AG04450 (cell line): ENCODE measurements around the gene CBARP. TPM values are rescaled to one million over a fixed set of nuclear protein-coding genes. Genes with fewer than 3 reads are reported as not detected.

Experiments
- CTCF ChIA-PET: fragments of 300-600, 350-600 bp; formaldehyde crosslinking; extraction: SDS; loops from one replicate; lab custom pipeline; 2022; ENCODE audit warnings: antibody characterized with exemption, inconsistent platforms; lab: Charles Lee
- POLR2A ChIA-PET: fragments of 350-600 bp; formaldehyde crosslinking; extraction: SDS; loops from one replicate; lab custom pipeline; 2021; ENCODE audit warnings: antibody characterized with exemption, inconsistent platforms; lab: Yijun Ruan, JAX
- DNase-seq: peaks from one replicate; pipeline ENCODE4 v3.0.0-alpha.2; 2011; ENCODE audit warnings: low read depth, low spot score
- H3K27ac ChIP-seq: one replicate; pipeline ENCODE4 v1.5.1; 2012; ENCODE audit warnings: low read depth, low read length, control low read depth
- H3K27me3 ChIP-seq: one replicate; pipeline ENCODE4 v1.6.0; 2012; ENCODE audit warnings: low read length; ENCODE audit not compliant: control insufficient read depth, insufficient read depth
- H3K4me3 ChIP-seq: 2 replicates; pipeline ENCODE4 v1.5.1; 2011; ENCODE audit warnings: mild to moderate bottlenecking, low read depth, low read length, control low read depth
- H3K9me3 ChIP-seq: 2 replicates; pipeline ENCODE4 v1.5.1; 2012; ENCODE audit warnings: low read length; ENCODE audit not compliant: control insufficient read depth, insufficient read depth
- polyA minus RNA-seq: library from RNA; depleted of rRNA, polyadenylated mRNA; stranded (reverse); fragments of >200 nt; gene quantifications from 2 replicates; pipeline ENCODE4 v1.2.3, GENCODE V29; 2011; rRNA and poly(A)+ RNA removed
- polyA plus RNA-seq: library from polyadenylated mRNA; depleted of rRNA; stranded (reverse); fragments of >200 nt; gene quantifications from 2 replicates; pipeline ENCODE4 v1.2.3, GENCODE V29; 2011; rRNA removed
- TF ChIP-seq, protein P1 (sequence below): IDR thresholded peaks from 2 replicates; pipeline ENCODE4 v1.5.1; 2011; ENCODE audit warnings: low read depth, low read length, control low read depth, inconsistent platforms

The CBARP gene, protein sequence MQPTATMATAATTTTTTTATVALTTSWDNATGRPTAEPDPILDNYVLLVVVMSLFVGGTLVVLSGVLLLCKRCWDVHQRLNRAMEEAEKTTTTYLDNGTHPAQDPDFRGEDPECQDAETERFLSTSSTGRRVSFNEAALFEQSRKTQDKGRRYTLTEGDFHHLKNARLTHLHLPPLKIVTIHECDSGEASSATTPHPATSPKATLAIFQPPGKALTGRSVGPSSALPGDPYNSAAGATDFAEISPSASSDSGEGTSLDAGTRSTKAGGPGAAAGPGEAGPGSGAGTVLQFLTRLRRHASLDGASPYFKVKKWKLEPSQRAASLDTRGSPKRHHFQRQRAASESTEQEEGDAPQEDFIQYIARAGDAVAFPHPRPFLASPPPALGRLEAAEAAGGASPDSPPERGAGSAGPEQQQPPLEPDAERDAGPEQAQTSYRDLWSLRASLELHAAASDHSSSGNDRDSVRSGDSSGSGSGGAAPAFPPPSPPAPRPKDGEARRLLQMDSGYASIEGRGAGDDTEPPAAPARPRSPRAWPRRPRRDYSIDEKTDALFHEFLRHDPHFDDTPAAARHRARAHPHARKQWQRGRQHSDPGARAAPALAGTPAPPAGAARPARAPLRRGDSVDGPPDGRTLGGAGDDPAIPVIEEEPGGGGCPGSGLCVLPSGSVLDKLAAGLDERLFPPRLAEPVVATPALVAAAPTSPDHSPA
- polyA plus RNA-seq (1.1 and 1.6 TPM in 2 replicates), polyA minus RNA-seq (0.55 and 0.91 TPM in 2 replicates)

DNA sequence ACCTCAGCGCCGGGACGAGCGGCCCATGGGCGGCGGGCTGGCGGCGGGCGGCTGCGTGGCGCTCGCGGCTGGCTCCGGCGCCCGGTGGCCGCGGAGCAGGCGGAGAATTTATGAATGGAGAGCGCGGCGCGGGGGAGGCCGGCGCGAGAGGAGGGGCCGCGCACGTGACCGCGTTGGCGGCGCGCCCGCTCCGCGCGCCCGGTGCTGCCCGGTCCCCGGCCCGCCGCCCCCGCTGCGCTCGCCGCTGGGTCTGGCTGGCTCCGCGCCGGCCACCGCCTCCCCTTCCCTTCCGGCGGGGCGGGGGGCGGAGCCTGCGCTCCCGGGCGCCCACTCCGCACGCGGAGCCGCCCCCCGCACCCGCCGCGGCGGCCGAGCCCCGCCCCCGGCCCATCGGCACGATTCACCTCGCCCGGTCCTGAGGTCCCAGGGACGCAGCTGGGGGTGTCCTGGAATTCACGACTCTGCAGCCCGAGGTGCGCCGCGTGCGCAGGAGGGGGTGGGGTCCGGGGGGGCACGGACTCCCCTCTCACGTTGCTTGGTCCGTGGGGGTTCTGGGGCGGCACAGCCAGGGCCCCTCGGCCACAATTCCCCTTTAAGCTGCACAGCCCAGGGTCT lies at the start of gene CBARP:
TSS of gene CBARP (minus strand) at position 252 of the 615 bp plus-strand sequence. CDS start 1,905 bp downstream, outside the sequence.
- TF ChIP-seq, protein P1, sequence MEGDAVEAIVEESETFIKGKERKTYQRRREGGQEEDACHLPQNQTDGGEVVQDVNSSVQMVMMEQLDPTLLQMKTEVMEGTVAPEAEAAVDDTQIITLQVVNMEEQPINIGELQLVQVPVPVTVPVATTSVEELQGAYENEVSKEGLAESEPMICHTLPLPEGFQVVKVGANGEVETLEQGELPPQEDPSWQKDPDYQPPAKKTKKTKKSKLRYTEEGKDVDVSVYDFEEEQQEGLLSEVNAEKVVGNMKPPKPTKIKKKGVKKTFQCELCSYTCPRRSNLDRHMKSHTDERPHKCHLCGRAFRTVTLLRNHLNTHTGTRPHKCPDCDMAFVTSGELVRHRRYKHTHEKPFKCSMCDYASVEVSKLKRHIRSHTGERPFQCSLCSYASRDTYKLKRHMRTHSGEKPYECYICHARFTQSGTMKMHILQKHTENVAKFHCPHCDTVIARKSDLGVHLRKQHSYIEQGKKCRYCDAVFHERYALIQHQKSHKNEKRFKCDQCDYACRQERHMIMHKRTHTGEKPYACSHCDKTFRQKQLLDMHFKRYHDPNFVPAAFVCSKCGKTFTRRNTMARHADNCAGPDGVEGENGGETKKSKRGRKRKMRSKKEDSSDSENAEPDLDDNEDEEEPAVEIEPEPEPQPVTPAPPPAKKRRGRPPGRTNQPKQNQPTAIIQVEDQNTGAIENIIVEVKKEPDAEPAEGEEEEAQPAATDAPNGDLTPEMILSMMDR = no peak
- Histone ChIP-seq H3K27me3 (no peaks in the 10 kb centered on the region), H3K9me3 (no peaks in the 10 kb centered on the region; the same call in 1 of the 2 replicates), H3K4me3 (peak within 1 kb of the TSS; percentile 73), H3K27ac (peak within 1 kb of the TSS; percentile 39)
- POLR2A ChIA-PET = interaction anchor here (0.8 kb wide), 1 partner anchor 31 kb away, joined by 7 read pairs; the partner anchor contains the start of gene CIRBP
- no peak for DNase-seq
- CTCF ChIA-PET = no interaction called here

DNA sequence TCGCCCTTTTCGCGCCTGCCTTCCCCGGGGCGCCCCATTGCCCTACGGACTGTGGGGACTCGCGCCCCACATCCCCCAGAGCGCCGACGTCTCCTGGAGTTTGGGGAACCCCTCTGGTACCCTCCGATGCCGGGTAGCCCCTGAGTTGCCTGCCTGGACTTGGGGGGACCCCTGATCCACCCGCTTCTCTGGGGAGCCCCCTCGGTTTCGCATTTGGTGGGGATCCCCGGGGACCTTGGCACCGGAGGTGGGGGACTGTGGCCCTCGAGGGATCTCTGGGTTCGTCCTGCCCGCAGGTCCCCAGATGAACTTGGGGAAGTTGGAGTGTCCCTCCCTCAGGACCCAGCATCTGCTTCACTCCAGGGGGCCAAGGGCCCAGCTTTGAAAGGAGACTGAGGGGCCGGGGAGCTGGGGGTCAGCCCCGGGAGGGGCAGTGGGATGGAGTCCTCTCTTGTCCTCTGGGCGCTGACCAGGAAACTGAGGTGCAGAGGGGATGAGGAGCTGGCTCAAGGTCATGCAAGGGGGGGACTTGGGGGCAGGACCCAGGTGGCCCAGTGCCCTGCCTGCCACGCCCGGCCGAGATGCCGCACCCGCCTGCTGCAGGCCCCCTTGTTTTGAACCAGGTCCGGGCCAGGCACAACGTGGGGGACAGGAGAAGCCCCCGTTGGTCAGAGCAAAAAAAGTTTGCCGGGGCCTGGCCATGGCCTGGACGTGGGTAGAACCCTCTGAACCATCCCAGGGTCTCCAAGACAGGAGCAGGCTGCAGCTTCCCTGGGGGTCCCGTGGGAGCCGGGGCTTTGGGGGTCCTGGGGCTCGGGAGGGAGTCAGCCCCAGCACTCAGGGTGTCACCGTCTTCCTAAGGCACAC lies 48.9 kb upstream of the CBARP start:
- H3K27me3 ChIP-seq = peaks cover 50% of the 10 kb centered on the region

DNA sequence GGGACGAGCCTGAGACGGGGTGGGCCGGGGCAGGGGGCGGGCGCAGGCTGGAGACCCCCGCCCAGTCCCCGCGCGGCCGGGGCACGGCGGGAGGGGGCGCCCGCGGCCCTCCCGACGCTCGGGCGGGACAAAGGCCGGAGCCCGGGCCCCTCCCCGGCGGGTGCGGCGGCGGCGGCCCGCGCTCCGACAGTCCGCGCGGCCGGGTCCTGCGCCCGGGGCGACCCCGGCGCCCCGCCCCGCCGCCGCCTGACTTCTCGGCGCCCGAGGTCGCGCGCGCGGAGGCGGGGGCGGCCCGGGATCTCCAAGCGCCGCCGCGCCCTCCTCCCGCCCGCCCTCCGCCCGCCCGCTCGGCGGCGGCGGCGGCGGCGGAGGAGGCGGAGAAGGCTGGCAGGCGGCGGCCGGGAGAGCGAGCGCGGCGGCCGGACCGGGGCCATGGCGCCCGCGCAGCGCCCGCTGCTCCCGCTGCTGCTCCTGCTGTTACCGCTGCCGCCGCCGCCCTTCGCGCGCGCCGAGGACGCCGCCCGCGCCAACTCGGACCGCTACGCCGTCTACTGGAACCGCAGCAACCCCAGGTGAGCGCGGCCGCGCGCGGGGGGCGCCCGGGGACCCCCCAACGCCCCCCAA lies 48.0 kb upstream of the CBARP start, which contains the start of gene EFNA2:
TSS of gene EFNA2 (plus strand) at position 137 of the 624 bp plus-strand sequence. CDS start at position 433, 296 bp downstream.
- Histone ChIP-seq H3K9me3 (no peaks in the 10 kb centered on the region; the same call in 1 of the 2 replicates), H3K27me3 (peaks cover 50% of the 10 kb centered on the region), H3K27ac (no peak within 1 kb of the TSS), H3K4me3 (no peak within 1 kb of the TSS; the same call in 1 of the 2 replicates)
- DNase-seq = no peak
- TF ChIP-seq, protein P1 = no peak
- POLR2A ChIA-PET = no interaction called here
- CTCF ChIA-PET = no interaction called here

More for the DNA sequence above, 48.9 kb upstream of the CBARP start:
- DNase-seq = no peak
- ChIA-PET POLR2A (no interaction called here), CTCF (no interaction called here)
- H3K9me3 ChIP-seq = no peaks in the 10 kb centered on the region; the same call in 1 of the 2 replicates
- no peak overlapping the region for H3K27ac ChIP-seq
- TF ChIP-seq, protein P1 = no peak
- no peak overlapping the region for H3K4me3 ChIP-seq

DNA sequence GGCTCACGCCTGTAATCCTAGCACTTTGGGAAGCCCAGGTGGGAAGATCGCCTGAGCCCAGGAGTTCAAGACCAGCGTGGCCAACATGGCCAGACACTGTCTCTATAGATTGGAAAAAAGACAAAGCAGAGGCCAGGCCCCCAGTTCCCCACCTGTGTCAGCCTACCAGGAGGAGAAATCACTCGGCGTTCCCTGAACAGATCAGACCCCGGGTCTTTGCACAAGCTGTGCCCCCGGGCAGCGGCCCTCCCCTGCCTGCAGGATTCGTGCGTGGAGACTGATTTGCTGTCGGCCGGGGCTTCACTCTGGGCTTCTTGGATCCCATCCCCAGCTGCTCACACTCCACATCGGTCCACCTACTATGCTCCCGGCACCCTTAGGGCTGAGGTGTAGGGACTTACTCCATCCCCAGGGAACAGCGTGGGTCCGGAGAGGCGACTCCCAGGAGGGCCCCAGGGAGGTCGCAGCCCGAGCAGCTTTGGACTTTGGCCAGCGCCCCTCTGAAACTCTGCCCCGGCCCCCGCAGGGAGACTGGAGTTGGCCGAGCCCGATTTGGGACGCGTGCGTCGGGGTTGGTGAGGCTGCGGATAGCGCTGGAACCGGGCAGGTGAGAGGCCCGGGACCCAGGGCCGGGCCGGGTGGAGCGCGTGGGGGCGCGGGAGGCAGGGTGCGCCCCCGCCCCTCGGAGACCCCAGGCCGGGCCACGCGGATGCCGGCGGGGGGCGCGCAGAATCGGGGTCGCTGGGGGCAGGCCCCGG lies 47.4 kb upstream of the CBARP start:
- DNase-seq = no peak
- TF ChIP-seq, protein P1 = no peak
- H3K4me3 ChIP-seq = no peak overlapping the region
- no peaks in the 10 kb centered on the region; the same call in 1 of the 2 replicates for H3K9me3 ChIP-seq
- peaks cover 50% of the 10 kb centered on the region for H3K27me3 ChIP-seq
- H3K27ac ChIP-seq = no peak overlapping the region
- ChIA-PET POLR2A (interaction anchor here (1.0 kb wide), 1 partner anchor 15 kb away, joined by 4 read pairs; no protein-coding TSS in a partner anchor), CTCF (no interaction called here)
